Astrocyte of the cerebellum (primary cell): ENCODE measurements around the gene CACNA2D3.
A peak's percentile ranks its signal among the peaks of the same experiment; 100 is the strongest.

Experiments
- DNase-seq: peaks from one replicate; pipeline ENCODE4 v3.0.0-alpha.2; 2011; ENCODE audit warnings: low read depth
- H3K4me3 ChIP-seq: 2 replicates; pipeline ENCODE4 v1.5.1; 2011; ENCODE audit warnings: mild to moderate bottlenecking, low read depth, low read length, moderate library complexity
- CTCF ChIP-seq: IDR thresholded peaks from 2 replicates; pipeline ENCODE4 v1.5.1; 2012; ENCODE audit warnings: low read length, low read depth, moderate library complexity, mild to moderate bottlenecking; ENCODE audit errors: missing control alignments
- in situ Hi-C: cut with HindIII; loops from 2 replicates; pipeline ENCODE4 v1.10.0; 2017; ENCODE audit warnings: low sequenced_read_pairs

Gene CACNA2D3

GRCh38 chr3:54850484-54851018 lies 728.2 kb downstream of the CACNA2D3 start:
- H3K4me3 ChIP-seq = no peak overlapping the region
- no peak for DNase-seq
- in situ Hi-C loops = loop anchor here (25.0 kb wide), 2 partner anchors 637 to 887 kb away; partner anchors contain the start of gene WNT5A
- no peak for TF ChIP-seq CTCF

GRCh38 chr3:54853573-54854404 lies 731.4 kb downstream of the CACNA2D3 start:
- peak; percentile 78 for TF ChIP-seq CTCF
- H3K4me3 ChIP-seq = no peak overlapping the region
- peak; percentile 56 for DNase-seq
- in situ Hi-C loops = loop anchor here (25.0 kb wide), 2 partner anchors 634 to 884 kb away; partner anchors contain the start of gene WNT5A

GRCh38 chr3:54856271-54856670 lies 733.9 kb downstream of the CACNA2D3 start:
- in situ Hi-C loops = loop anchor here (25.0 kb wide), 2 partner anchors 631 to 881 kb away; partner anchors contain the start of gene WNT5A
- no peak for DNase-seq
- no peak overlapping the region for H3K4me3 ChIP-seq
- TF ChIP-seq CTCF = no peak

GRCh38 chr3:54857343-54857742 lies 735.0 kb downstream of the CACNA2D3 start:
- H3K4me3 ChIP-seq = no peak overlapping the region
- in situ Hi-C loops = loop anchor here (25.0 kb wide), 2 partner anchors 630 to 880 kb away; partner anchors contain the start of gene WNT5A
- no peak for DNase-seq
- TF ChIP-seq CTCF = no peak

GRCh38 chr3:54858093-54858785 lies 735.9 kb downstream of the CACNA2D3 start:
- H3K4me3 ChIP-seq = no peak overlapping the region
- no peak for DNase-seq
- TF ChIP-seq CTCF = no peak
- in situ Hi-C loops = loop anchor here (25.0 kb wide), 2 partner anchors 629 to 879 kb away; partner anchors contain the start of gene WNT5A

GRCh38 chr3:54859184-54859583 lies 736.8 kb downstream of the CACNA2D3 start:
- no peak for TF ChIP-seq CTCF
- no peak overlapping the region for H3K4me3 ChIP-seq
- DNase-seq = peak; percentile 37
- in situ Hi-C loops = loop anchor here (25.0 kb wide), 2 partner anchors 628 to 878 kb away; partner anchors contain the start of gene WNT5A
